Common myeloid progenitor, CD34-positive (primary cell): Measurements from ENCODE around the gene HOXC10.

Source experiments
- CTCF ChIA-PET: fragments of 350-600 bp; sonication (Branson Sonifier 250); formaldehyde crosslinking; loops from one replicate; lab custom pipeline; 2021; ENCODE audit warnings: antibody characterized with exemption; lab: Charles Lee
- POLR2A ChIA-PET: fragments of 350-600 bp; sonication (Branson Sonifier 250); formaldehyde crosslinking; loops from one replicate; lab custom pipeline; 2021; ENCODE audit warnings: antibody characterized with exemption; lab: Charles Lee
- DNase-seq, 3 donors: peaks; one replicate each; pipeline versions ENCODE4 v3.0.0 to v3.0.0-alpha.2; 2013
- H3K27ac ChIP-seq, 2 experiments: 1 replicate in 1 of 2; 2 replicates in 1 of 2; pipeline ENCODE4 v1.7.0; 2013; ENCODE audit warnings: inconsistent platforms in 2 of 2, low read length in 2 of 2, mild to moderate bottlenecking in 2 of 2, low read depth in 1 of 2, moderate library complexity in 1 of 2; ENCODE audit not compliant: severe bottlenecking in 2 of 2, insufficient read depth in 1 of 2, poor library complexity in 1 of 2
- H3K27me3 ChIP-seq, 5 experiments: replicated peaks in 2 of 5; 1 replicate in 3 of 5; 2 replicates in 2 of 5; pipeline versions ENCODE4 v1.6.1 to v1.7.0; 2013; ENCODE audit warnings: low read length in 4 of 5, mild to moderate bottlenecking in 2 of 5, moderate library complexity in 2 of 5, inconsistent platforms in 1 of 5; ENCODE audit not compliant: insufficient read depth in 5 of 5, control insufficient read depth in 4 of 5
- H3K36me3 ChIP-seq, 4 experiments: 1 replicate in 2 of 4; 2 replicates in 2 of 4; pipeline versions ENCODE4 v1.6.1 to v1.7.0; 2013; ENCODE audit warnings: low read length in 3 of 4, control low read depth in 1 of 4, mild to moderate bottlenecking in 1 of 4; ENCODE audit not compliant: control insufficient read depth in 4 of 4, insufficient read depth in 4 of 4
- H3K4me1 ChIP-seq, 4 experiments: 1 replicate in 3 of 4; 2 replicates in 1 of 4; pipeline versions ENCODE4 v1.6.1 to v1.7.1; 2013; ENCODE audit warnings: low read length in 3 of 4, mild to moderate bottlenecking in 3 of 4, control low read depth in 1 of 4, inconsistent platforms in 1 of 4, moderate library complexity in 1 of 4; ENCODE audit not compliant: control insufficient read depth in 4 of 4, insufficient read depth in 4 of 4; ENCODE audit errors: control extremely low read depth in 1 of 4
- H3K4me3 ChIP-seq, 7 experiments: 1 replicate in 4 of 7; 2 replicates in 3 of 7; pipeline versions ENCODE4 v1.5.1 to v1.7.0; 2013; ENCODE audit warnings: mild to moderate bottlenecking in 7 of 7, low read length in 6 of 7, moderate library complexity in 6 of 7, inconsistent platforms in 2 of 7, low read depth in 2 of 7, control low read depth in 1 of 7; ENCODE audit not compliant: insufficient read depth in 4 of 7, control insufficient read depth in 1 of 7; ENCODE audit errors: extremely low read depth in 1 of 7
- H3K9me3 ChIP-seq, 5 experiments: 1 replicate in 4 of 5; 2 replicates in 1 of 5; pipeline versions ENCODE4 v1.6.1 to v1.7.1; 2013; ENCODE audit warnings: low read length in 4 of 5, mild to moderate bottlenecking in 2 of 5, inconsistent platforms in 1 of 5, low read depth in 1 of 5, moderate library complexity in 1 of 5; ENCODE audit not compliant: control insufficient read depth in 4 of 5, insufficient read depth in 2 of 5; ENCODE audit errors: control extremely low read depth in 1 of 5
- WGBS: methylation state at CpG from one replicate; pipeline ENCODE4 v1.1.5; 2013; ENCODE audit not compliant: insufficient coverage; 5-methylcytosine and 5-hydroxymethylcytosine counted together

HOXC10 gene

DNA sequence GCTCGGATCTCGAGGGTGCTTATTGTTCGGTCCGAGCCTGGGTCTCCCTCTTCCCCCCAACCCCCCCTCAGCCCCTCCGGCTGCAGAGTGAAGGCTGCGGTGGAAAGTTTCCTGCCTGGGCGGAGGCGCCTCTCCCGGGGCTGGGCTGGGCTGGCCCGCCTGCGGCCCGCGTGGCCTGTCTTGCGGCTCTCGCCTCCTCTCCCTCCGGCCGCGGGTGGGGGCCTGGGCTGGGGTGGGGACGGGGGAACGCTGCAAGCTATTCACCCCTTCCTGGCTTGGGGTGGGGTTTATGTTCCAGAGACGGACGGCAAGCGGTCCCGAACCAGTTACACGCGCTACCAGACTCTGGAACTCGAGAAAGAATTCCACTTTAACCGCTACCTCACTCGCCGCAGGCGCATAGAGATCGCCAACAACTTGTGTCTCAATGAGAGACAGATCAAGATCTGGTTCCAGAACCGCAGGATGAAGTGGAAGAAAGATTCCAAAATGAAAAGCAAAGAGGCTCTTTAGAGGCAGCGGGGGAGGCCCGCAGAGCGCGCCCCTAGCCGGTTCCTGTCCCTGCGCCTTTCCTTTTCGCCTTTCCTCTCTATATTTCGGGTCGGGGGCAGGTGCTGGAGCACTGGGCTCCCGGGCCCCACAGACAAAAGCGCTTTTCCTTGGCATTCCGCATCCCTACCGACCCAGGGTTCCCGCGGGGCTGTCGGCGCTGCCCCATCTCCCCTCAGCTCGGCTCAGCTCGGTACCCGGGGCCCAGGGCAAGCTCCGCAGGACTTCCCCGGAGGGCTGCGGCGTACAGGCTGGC lies 49.2 kb downstream of the HOXC10 start:
- peaks cover 25 to 100% (median 71%) of the 10 kb centered on the region in 5 experiments for H3K27me3 ChIP-seq
- H3K9me3 ChIP-seq: peaks cover 0 to 15% (median 2%) of the 10 kb centered on the region in 5 experiments
- 3% methylated on average over 53 of the region's 57 CpGs for WGBS
- ChIA-PET CTCF (interaction anchor here (0.7 to 7.3 kb wide), 4 partner anchors 105 to 180 kb away, joined by 3 to 90 read pairs (median 28); partner anchors contain the start of gene SMUG1), POLR2A (no interaction called here)
- H3K36me3 ChIP-seq: no peaks in the 10 kb centered on the region
- H3K27ac ChIP-seq: no peak overlapping the region
- H3K4me3 ChIP-seq: peak overlapping the region in 2 of 7 experiments; percentile 28 to 36
- no peak for DNase-seq
- H3K4me1 ChIP-seq: peaks cover 0 to 27% (median 12%) of the 10 kb centered on the region in 4 experiments

DNA sequence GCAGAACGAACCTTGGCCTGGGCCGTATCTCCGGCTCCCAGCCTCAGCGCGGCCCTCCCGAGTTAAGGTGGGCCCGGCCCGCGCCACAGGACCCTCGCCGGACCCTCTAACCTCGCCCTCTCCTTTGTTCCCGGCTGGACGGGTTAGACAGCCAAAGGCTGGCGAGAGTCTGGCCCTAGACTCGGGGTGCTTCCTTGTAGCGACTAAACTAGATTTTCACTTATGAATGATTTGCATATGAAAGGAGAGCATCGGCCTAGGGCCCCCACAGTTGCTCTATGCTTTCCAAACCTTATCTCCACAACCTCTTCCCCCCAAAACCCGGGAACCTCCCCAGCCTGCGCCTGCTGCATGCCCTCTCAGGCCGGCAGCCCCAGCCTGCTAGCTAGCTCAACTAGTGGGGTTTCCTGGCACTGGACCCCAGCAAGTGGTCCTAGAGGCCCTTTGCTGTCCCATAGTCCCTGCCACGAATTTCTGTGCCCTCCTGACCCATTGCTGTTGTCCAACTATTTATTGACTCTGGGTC lies 49.9 kb downstream of the HOXC10 start:
- ChIA-PET CTCF (interaction anchor here (0.7 to 7.3 kb wide), 5 partner anchors 21 to 180 kb away, joined by 3 to 90 read pairs (median 4); partner anchors contain the start of gene SMUG1), POLR2A (no interaction called here)
- peaks cover 0 to 15% (median 2%) of the 10 kb centered on the region in 5 experiments for H3K9me3 ChIP-seq
- peaks cover 0 to 27% (median 10%) of the 10 kb centered on the region in 4 experiments for H3K4me1 ChIP-seq
- 28% methylated on average over 11 of the region's 22 CpGs for WGBS
- H3K4me3 ChIP-seq: no peak overlapping the region
- no peak overlapping the region for H3K27ac ChIP-seq
- DNase-seq: no peak
- H3K36me3 ChIP-seq: no peaks in the 10 kb centered on the region
- peaks cover 28 to 100% (median 71%) of the 10 kb centered on the region in 5 experiments for H3K27me3 ChIP-seq

DNA sequence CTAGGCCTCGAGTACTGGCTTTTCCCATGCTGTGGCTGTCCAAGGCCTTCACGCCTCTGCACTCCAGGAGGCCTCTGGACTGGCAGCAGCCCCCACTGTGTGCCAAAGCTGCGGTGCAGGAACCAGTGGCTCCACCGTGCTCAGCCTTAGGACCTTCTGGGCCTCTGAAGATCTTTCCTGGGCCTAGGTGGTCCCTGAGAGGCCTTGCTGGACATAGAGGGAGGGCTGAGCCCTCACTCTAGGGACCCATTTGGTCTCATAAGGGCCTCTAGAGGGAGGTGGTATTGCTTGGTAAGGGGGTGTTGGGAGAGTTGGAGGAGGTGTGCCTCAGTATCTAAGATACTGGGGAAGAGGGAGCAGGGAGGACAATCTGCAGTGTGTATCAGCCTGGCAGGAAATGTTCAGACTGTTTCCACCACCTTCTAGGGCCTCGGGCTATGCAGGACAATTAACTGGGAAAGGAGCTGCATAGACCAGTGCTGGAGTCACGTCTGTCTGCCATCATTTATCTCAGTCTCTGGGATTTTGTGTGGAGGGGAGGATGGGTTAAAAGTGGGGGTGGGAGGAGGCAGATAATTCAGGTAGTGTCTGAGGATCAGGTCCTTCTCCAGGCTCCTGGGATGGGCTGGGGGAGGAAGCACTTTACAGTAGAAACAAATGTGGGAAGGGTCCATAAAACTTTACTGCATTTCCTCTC lies 50.8 kb downstream of the HOXC10 start:
- H3K27ac ChIP-seq: no peak overlapping the region
- H3K9me3 ChIP-seq: peaks cover 0 to 15% (median 2%) of the 10 kb centered on the region in 5 experiments
- POLR2A ChIA-PET: no interaction called here
- no peak overlapping the region for H3K4me3 ChIP-seq
- CTCF ChIA-PET: interaction anchor here (0.7 to 7.3 kb wide), 6 partner anchors 20 to 179 kb away, joined by 3 to 90 read pairs (median 6); partner anchors contain the start of gene SMUG1
- H3K36me3 ChIP-seq: no peaks in the 10 kb centered on the region
- H3K27me3 ChIP-seq: peaks cover 28 to 100% (median 74%) of the 10 kb centered on the region in 5 experiments
- 85% methylated on average over 5 of the region's 6 CpGs for WGBS
- DNase-seq: no peak
- peaks cover 0 to 27% (median 10%) of the 10 kb centered on the region in 4 experiments for H3K4me1 ChIP-seq

DNA sequence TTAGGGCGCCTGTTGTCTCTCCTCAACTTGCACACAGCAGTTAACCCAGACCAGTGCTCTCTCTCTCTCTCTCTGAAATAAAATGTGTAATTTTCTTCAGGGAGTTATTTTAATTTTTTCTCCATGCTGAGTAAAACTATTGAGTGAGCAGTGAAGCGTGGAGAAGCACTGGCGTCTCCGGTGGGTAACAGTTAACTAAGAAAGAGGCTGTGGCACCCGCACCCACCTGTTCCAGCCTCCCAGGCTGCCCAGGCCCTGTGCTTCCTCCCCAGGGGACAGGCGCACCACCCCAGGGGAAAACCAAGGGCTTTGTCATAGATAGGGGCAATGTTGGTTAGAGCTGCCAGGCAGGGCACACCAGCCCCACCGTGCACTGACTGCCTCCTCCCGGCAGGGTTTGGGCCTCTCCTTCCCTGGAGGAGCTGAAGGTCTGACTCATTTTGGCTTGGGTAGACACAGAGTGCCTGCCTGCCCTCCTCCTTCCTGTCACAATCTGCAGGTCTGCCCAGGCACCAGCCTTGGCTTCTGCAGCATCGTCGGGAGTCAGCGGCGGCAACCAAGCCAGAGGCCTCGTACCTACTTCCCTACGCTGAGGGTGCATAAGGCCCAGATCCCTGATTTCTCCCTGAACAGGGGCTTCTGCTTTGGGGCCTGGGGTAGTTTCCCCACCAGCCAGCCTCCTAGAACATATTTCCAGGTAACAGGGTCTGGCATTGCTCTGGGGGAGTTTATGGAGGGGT lies 51.8 kb downstream of the HOXC10 start:
- H3K9me3 ChIP-seq: peaks cover 0 to 18% (median 2%) of the 10 kb centered on the region in 5 experiments
- peaks cover 26 to 100% (median 64%) of the 10 kb centered on the region in 5 experiments for H3K27me3 ChIP-seq
- no peak overlapping the region for H3K4me3 ChIP-seq
- no peak for DNase-seq
- no peaks in the 10 kb centered on the region for H3K36me3 ChIP-seq
- WGBS: 68% methylated on average over 10 of the region's 14 CpGs
- peaks cover 0 to 21% (median 10%) of the 10 kb centered on the region in 4 experiments for H3K4me1 ChIP-seq
- no peak overlapping the region for H3K27ac ChIP-seq
- ChIA-PET CTCF (interaction anchor here (0.7 to 7.3 kb wide), 4 partner anchors 30 to 165 kb away, joined by 3 to 90 read pairs (median 30); partner anchors contain the start of gene SMUG1), POLR2A (no interaction called here)

DNA sequence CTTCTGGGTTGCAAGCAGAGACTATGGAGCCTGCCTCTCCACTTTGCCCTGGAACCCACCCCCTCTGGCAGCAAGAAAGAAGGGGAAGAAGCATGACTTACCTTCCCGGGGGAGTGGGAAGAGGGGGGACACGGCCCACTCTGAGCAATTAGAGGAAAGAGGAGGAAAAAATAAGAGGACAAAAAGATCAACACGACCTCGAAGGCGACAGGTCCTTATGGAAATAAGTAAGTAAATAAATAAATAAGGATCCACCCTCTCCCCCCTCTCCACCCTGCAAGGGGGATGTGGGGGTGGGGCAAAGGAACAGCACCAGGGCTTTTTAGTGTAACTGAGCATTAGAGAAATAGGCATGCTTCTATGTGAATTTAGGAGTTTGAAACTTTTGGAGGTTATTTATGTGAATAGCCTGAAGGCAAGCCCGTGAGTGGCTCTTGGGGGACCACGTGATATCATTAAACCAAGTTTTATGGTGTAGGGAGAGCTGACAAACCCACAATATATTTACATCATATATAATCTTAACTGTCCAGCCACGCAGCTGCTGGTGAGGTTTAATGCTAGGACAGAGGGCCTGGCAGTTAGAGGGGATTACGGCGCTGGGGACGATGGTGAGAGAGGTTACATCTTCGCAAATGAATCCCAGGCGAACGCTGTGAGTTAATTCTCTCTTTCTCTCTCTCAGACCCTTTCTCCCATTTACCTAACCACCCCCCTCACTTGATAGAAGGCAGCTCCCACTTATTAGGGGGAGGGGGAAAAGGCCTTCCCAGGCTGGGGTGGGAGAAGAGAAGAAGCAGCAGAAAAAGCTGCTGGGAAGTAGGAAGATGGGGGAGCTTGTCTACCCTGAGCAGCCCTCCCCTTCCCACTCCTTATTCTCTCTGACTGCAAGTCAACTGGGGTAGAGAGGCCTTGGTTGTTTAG lies 52.7 kb downstream of the HOXC10 start:
- H3K4me3 ChIP-seq: no peak overlapping the region
- H3K27me3 ChIP-seq: peaks cover 28 to 100% (median 64%) of the 10 kb centered on the region in 5 experiments
- no peak overlapping the region for H3K27ac ChIP-seq
- no peak for DNase-seq
- POLR2A ChIA-PET: no interaction called here
- peaks cover 0 to 21% (median 10%) of the 10 kb centered on the region in 4 experiments for H3K4me1 ChIP-seq
- CTCF ChIA-PET: interaction anchor here (0.8 to 2.4 kb wide), 5 partner anchors 27 to 164 kb away, joined by 3 to 8 read pairs (median 3); no protein-coding TSS in a partner anchor
- no peaks in the 10 kb centered on the region for H3K36me3 ChIP-seq
- peaks cover 0 to 13% (median 1%) of the 10 kb centered on the region in 5 experiments for H3K9me3 ChIP-seq
- WGBS: no CpG with 5 or more reads among the region's 14 CpGs
